CD4-positive, alpha-beta T cell treated with Interferon gamma for 1 hour (primary cell): ENCODE measurements around the gene EHBP1L1.

Experiments used
- DNase-seq: peaks from one replicate; pipeline ENCODE4 v3.0.0-alpha.2; 2020

The EHBP1L1 gene

DNA sequence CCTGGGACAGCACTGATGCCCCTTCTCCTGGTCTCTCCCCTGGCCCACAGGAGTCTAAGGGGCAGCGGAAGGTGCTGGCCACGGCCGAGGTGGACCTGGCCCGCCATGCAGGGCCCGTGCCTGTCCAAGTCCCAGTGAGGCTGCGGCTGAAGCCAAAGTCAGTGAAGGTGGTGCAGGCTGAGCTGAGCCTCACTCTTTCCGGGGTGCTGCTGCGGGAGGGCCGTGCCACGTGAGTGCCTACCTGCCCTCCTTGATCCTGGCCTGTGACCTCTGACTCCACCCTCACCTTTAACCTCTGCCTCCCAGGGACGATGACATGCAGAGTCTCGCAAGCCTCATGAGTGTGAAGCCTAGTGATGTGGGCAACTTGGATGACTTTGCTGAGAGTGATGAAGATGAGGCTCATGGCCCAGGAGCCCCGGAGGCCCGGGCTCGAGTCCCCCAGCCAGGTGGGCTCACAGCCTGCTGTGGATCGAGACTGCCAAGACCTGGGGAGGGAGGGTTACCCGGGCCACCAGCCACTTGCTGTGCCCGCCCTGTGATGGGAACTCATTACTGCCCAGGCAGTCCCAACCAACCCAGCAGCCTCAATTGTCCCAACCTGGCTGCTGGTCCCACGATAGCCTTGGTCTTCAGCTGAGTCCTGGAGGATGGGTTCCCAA is 4.3 kb downstream of the EHBP1L1 start:
- no peak for DNase-seq

DNA sequence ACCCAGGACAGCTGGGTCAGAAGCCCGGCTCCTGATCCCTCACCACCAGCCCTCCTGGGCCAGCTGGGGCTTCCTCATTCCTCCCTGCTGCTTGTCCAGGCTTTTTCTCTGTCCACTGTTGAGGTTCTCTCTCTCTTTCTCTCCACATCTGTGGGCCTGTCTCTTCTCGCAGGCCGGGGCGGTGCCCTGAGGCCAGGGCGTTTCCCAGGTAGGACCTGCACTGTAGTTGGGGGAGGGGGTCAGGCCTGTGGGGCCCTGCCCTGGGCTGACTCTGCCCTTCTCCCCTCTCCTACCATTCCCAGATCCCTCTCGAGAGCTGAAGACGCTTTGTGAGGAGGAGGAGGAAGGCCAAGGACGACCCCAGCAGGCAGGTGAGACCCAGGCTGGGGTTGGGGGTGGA is 4.9 kb downstream of the EHBP1L1 start:
- DNase-seq, result no peak

DNA sequence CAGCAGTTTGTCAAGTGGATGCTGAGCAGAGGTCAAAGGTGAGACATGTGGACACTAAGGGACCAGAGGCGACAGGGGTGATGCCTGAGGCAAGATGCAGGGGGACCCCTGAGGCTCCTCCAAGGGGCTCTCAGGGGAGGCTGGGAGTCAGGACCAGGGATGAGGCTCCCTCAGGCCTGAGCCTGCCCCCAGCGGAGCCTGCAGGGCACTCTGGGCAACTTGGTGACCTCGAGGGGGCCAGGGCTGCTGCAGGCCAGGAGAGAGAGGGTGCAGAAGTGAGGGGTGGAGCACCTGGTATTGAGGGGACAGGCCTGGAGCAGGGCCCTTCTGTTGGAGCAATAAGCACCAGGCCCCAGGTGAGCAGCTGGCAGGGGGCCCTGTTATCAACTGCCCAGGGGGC is 6.1 kb downstream of the EHBP1L1 start:
- DNase-seq, result no peak

DNA sequence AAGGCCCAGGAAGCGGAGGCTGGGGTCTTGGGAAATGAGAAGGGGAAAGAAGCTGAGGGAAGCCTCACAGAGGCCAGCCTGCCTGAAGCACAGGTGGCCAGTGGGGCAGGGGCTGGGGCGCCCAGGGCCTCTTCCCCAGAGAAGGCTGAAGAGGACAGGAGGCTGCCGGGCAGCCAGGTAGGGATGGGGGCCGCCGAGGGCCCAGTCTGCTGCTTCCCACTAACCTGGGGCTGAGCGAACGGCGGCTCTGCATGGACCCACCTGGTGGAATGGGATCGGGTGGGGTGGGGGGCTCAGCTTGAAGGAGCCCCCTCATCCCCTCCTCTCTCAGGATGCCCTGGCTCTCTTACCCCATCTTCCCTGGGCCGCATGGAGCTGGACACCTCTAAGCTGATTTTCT is 7.7 kb downstream of the EHBP1L1 start:
- DNase-seq, result no peak

DNA sequence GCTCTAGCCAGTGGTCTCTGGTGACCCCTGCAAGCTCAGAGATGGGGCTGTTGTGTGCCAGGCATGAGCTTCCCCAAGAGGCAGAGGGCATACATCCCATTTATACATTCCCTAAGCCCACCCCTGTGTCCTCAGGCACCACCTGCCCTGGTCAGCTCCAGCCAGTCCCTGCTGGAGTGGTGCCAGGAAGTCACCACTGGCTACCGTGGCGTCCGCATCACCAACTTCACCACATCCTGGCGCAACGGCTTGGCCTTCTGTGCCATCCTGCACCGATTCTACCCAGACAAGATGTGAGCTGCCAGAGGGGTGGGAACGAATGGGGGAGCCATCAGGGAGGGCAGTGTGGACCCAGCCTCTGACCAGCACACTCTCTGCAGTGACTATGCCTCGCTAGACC is 8.3 kb downstream of the EHBP1L1 start:
- no peak for DNase-seq

DNA sequence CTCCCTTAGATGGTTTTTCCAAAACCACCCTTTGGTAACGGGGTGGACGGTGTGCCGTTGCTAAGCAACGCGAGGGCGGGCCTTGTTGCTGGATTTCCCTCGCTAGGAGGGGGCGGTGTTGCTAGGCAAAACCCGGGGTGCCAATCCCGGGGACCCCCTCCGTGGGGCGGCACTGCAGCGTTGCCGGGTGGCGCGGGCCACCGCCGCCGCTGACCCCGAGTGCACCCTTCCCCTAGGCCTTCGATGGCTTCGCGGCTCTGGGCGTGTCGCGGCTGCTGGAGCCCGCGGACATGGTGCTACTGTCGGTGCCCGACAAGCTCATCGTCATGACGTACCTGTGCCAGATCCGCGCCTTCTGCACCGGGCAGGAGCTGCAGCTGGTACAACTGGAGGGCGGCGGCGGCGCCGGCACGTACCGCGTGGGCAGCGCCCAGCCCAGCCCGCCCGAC is 8.9 kb downstream of the EHBP1L1 start:
- DNase-seq, result no peak

DNA sequence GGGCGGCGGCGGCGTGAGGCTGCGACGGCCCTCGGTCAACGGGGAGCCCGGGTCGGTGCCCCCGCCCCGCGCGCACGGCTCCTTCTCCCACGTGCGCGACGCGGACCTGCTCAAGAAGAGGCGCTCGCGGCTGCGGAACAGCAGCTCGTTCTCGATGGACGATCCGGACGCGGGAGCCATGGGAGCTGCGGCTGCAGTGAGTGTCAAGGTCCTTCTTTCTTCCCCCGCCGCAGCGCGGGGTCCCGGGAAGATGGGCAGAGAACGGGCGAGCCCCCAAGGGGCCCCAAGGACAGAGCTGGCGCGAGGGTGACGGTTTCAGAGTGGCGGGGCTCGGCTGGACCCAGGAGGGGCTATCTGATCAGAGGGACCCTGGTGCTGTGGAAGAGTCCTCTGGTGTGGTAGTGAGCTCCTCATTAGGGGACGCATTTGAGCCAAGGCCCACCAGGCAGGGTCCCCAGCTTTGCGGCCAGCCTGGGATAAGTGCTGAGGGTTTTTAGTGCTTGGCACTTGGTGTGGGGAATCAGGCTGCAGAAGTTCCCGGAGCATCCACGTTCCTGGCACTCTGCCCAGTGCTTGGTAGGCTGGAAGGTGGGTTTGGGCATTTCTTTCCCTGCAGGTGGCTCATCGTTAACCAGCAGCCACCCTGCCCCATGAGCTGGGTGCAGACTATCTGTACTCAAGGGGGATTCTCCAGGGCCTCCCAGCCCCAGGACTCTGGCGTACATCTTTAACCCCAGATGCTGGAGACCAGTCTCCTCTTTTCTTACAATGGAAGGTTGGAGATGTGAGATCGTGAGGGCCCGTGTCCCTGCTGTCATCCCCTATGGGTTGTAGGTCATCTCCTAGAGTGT is 9.8 kb downstream of the EHBP1L1 start:
- no peak for DNase-seq

DNA sequence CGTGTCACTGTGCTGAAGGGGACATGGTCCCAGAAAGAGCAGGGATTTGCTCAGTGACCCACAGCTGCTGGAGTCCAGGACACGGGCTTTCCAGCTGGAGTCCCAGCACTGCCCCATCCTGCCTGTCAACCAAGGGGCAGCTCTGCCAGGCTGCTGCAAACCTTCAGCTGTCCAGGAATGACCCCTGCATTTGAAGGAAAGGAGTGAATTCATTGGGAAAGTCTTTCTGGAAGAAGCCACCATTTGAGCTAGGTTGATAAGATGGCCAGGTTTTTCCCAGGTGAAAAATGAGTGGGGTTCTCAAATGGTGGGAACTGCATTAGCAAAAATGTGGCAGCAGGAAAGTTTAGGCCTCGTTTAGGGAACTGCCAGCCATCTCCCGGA is 10.4 kb downstream of the EHBP1L1 start:
- DNase-seq, result no peak

DNA sequence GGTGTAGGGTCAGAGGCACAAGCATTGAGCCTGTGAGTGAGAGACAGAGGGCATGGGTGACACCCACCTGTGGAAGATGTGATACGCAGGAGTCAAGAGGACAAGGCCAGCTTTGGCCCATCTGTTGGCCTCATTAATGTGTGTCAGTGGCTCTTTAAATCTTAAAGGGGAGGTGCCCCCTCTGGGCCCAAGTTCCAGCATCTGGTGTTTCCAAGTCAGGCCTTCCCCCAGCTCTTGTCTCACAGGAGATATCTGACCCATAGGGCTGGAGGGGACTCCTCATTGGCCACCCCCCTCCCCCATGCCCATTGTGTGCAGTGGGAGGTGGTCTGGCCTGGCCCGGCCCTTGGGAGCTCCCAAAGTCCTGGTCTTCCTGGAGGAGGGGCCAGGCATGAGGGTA is 10.8 kb downstream of the EHBP1L1 start:
- DNase-seq, result no peak

DNA sequence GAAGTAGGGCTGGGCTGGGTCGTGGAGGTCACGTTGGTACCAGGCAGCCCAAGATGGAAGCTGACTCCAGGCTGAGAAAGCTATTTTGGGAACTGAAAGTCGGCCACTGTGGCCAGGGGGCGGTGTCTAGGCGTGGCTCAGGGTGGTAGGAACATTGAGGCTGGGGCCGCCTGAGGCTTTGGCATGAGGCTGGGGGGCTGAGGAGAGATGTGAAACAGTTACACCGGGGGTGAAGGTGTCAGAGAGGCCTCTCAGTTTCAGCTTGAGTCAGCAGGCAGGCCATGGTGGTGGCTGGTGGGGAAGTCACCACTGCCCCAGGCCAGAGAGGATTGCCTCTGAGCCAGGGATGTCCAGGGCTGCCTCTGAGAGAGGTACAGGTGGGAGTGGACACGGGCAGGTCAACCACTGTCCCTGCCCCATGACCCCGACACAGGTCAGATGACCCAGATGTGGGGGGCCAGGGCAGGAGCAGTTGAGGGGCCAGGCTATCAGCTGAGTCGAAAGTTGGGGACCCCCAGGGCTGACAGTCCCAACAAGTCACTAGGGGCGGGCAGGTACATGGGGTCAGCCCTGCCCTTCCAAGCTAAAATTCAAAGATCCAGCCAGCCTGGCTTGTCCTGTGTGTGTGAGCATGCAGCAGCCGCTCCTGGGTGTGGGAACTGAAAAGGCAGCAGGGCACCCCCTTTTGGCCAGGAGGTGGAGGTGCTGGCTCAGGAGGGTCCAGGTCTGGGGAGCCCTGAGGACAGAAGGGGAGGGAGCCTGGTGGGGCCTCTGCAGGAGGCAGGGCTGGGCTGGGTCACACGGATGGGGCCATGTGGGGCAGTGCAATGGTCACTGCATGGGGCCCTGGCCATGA is 12.6 kb downstream of the EHBP1L1 start:
- peak; percentile 81 for DNase-seq

DNA sequence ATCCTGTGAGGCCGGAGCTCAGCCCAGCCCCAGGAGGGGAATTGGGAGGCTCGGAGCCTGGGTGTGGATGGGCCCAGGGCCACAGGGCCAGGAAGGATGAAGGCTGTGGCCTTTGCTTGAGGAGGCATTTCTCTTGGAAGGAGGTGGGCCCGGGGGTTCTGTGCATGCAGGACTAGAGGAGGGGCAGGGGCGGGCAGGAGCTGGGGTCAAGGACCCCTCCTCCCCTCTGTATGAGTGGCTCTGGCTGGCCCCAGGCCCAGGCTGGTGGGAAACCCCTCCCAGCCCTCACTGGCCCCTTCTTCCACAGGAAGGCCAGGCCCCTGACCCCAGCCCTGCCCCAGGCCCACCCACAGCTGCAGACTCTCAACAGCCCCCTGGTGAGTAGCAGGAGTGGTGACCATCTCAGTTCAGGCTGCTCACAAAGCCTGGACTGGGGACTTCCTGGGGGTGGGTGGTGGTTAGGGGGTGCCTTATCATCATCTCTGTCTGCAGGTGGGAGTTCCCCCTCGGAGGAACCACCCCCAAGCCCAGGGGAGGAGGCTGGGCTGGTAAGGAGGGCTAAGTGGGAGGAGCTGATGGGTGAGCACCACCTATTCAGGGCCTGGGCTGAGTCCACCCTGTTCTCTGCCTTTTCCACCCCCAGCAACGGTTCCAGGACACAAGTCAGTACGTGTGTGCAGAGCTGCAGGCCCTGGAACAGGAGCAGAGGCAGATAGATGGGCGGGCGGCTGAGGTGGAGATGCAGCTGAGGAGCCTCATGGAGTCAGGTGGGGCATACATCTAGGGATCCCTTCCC is 13.8 kb downstream of the EHBP1L1 start:
- DNase-seq, result peak; percentile 50

DNA sequence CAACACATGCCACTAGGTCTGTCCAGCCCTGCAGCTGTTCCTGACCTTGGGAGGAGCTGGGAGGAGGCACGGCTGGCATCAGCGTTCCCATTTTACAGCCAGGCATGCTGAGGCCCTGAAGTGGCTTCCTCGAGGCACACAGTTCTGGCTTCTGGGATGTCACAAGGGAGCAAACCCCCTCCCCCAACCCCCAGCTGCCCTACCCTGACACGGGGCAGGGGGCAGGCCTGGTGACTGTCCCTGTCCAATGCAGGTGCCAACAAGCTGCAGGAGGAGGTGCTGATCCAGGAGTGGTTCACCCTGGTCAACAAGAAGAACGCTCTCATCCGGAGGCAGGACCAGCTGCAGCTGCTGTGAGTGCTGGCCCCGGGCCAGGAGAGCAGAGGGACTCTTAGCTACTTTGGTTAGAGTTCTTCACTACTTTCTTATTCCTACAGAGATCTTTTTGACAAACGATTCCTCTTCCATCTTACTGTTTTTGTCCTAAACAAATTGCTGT is 14.4 kb downstream of the EHBP1L1 start:
- no peak for DNase-seq

DNA sequence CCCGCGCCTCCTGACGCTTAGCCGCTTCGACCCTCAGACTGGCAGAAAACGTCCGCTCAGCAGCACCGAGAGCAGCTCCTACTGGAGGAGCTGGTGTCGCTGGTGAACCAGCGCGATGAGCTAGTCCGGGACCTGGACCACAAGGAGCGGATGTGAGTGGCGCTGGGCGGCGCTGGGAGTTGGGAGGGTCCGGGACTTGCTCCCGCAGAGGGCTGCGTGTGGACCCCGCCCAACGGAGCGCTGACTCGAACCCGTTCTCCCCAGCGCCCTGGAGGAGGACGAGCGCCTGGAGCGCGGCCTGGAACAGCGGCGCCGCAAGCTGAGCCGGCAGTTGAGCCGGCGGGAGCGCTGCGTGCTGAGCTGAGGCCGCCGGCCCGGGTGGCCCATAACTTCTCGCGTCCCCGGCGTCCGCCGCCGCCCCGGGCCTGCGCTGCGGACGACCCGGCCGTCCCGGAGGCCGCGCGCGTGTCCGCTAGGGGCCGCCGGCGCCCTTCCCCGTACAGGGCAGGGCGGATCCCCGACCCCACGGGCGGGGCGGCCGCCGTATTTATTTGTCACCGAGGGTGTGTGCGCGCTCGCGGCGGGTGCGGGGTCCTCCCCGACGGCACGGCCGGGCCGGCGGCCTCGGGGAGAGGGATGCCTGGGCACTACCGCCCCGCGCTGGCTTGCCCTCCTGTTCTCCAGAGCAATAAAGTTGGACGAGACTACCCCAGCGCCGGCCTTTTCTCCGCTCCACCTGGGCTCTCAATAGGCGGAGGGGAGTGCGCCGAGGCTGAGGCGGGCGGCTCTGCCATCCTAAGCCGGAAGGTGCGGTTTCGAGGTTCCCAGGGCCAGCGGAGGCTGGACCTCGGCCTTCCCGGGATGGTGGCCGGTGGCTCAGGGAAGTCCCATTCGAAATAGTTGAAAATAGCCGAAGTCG is 16.3 kb downstream of the EHBP1L1 start:
- DNase-seq, result no peak

DNA sequence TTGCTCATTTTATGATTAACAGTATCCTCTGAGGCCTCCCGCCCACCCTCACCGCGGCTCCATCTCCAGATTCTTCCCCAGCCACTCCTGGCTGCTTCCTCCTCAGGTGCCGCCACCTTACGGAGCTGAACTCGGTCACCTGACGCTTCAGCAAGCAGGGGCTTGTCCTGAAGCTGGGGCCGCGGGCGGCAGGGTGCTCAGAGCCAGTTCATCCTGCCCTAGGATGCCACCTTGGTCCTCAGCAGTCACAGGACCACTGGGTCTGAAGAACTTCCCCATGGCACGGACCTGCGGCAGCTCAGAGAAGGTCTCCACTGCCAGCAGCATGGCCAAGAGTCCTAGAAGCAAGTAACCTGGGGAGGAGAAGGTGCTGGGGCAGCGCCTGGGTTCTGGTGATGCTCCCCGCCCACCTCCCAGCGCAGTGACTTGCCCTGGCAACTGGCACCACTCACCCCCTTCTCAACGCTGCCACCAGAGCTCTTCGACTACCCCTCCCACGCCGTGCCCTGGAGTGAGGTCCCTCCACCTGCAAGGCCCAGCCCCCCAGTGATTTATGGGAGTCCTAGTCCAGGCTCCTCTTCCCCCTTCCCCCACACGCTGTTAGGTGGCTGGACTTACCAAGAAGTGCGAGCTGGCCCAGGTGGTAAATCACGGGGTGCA is 17.1 kb downstream of the EHBP1L1 start:
- no peak for DNase-seq

DNA sequence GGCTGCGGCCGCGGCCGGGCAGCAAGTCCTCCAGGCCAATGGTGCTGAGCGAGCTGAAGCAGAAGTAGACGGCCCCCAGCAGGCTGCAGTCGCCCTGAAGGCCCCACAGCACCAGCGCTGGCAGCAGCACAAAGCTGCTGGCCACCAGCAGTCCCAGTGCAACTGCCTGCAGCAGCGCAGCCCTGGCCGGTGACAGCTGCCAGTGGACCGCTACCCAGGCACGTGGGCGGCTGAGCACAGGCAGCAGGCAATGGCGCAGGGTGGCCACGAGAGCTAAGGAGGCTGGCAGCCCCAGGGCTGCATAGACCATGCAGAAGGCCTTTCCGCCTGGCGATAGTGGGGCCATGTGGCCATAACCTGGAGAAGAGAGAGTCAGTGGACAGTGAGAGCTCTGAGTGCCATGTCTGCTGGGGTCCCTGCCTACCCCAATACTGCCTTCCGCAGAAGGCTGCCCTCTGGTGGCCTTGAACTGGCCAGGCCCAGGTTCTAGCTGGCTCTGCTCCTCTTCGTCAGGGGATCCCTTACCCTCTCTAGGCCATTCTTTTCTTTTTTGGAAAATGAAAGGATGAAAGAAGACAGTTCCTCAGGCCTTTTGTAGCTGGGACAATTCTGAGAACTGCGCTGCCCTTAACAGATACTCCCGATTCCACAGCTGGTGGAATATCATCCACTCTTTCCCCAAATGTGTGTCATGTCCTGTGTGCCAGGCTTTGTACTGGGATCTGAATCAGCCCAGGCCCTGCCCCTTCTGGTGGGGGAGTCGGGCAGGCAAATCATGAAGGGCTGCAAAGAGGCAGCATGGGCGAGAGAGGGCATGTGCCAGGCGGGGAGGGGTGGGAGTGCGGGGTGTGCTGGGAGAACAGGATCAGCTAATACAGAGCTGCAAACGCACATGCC is 17.9 kb downstream of the EHBP1L1 start:
- DNase-seq, result peak; percentile 46

DNA sequence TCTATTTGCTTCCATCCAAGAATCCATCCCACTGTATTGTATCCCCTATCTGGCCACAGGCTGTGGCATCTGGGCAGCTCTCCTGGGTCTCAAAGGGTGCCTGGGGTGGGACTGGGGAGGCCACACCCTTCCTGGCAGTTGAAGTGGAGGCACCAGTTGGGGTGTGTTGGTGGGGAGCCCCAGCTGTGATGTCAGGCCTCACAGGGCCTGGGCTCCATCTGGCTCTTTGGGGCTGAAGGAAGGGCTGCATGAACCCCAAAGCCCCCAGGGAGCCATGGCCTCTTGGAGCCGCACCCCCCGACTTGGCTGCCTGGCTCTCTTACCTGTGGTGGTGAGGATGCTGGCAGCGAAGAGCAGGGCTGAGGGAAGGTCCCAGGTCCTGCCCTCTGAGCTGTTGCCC is 19.3 kb downstream of the EHBP1L1 start:
- DNase-seq, result no peak

DNA sequence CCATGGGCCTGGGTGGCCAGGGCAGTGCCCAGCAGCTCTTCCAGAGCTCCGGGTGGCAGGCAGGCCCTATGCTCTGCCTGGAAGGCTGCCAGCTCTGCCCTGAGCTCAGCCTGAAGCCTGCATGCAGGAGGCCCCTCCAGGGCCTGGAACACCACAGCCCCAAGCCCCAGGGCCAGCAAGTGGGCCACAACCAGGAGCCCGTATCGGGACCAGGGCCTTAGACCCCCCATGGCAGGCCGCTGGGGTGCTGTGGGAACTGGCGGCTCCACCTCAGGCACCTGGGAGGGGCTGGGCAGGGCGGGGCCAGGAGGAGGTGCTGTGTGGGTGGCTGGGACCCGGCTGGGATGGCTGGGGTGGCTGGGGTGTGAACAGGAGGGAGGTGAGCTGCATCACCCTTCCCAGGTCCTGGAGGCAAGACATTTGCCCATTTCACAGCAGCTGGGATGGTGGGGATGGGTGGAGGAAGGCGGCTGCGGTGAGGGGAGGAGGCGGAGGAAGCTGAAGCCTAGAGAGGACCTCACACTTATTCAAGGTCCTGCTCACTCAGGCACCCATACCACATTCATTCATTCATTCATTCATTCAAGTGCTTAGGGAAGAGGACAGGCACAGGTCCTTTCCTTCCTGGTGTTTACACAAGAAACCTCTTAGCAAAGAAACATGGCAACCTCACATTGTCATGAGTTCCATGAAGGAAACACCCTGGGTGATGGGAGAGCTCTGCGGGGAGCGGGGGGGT is 19.9 kb downstream of the EHBP1L1 start, which contains the start of gene KCNK7:
Gene KCNK7, minus strand, starts transcription at position 258 of the 739 bp plus-strand sequence. Its CDS starts 28 bp downstream, at position 230.
- DNase-seq, result no peak

DNA sequence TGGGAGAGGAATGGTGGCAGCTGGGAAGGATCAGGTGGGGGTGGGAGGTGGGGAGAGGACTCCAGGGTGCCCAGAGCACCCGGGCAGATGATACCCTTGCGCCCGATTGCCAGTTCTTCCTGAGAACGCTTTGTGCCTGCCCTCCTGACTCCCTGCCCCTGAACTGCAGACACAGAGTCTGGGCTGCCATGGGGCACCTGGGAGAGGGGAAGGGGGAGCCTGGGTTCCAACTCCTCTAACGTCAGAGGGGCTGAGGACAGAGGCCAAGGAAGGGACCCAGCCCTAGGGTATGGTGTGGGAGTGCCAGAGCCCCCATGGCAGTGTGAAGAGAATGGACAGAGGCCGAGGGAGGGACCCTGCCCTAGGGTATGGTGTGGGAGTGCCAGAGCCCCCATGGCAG is 20.7 kb downstream of the EHBP1L1 start:
- no peak for DNase-seq

DNA sequence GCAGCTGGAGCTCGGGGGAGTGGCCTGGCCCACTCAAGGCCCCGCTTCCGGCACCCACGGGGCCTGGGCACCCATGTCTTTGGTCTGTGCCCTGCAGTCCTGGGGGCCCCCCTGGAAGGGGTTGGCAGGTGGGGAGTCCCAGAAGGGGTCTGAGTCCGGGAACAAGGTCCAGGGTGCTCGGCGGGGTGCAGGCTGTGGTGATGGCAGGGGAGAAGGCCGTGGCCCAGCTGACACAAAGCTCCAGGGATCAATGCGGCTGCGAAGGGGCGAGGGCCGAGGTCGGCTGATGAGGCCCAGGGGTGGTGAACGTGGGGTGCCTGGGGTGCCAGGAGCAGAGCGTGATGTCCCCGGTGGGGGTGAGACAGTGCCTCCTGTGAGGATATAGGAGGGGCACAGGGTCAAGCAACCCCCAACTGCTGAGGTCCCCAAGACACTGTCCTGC is 22.4 kb downstream of the EHBP1L1 start:
- no peak for DNase-seq
